Tibial nerve (tissue), 4 donors: ENCODE measurements around the gene SIRPD. TPM values are rescaled to one million over a fixed set of nuclear protein-coding genes. Genes with fewer than 3 reads are reported as not detected.

Source experiments
- DNase-seq, 2 donors: peaks; one replicate each; pipeline ENCODE4 v3.0.0-alpha.2; 2019; ENCODE audit warnings: low spot score in 2 of 2
- H3K27ac ChIP-seq, 4 donors: fragments of 200-600 bp; sonication (generic) in 3 of 4; one replicate each; pipeline ENCODE4 v1.5.1; 2017 to 2019; ENCODE audit warnings: mild to moderate bottlenecking in 1 of 4
- H3K27me3 ChIP-seq, 2 donors: fragments of 200-600 bp; sonication (generic) in 1 of 2; one replicate each; pipeline versions ENCODE4 v1.5.1 to v1.6.0; 2017 to 2019
- H3K36me3 ChIP-seq, 3 donors: fragments of 200-600 bp; sonication (generic); one replicate each; pipeline ENCODE4 v1.5.1; 2018 to 2019
- H3K4me1 ChIP-seq, 4 donors: fragments of 200-600 bp; sonication (generic) in 3 of 4; one replicate each; pipeline ENCODE4 v1.5.1; 2017 to 2019
- H3K4me3 ChIP-seq, 4 donors: fragments of 200-600 bp; sonication (generic) in 3 of 4; one replicate each; pipeline ENCODE4 v1.5.1; 2017 to 2019; ENCODE audit warnings: mild to moderate bottlenecking in 1 of 4, moderate library complexity in 1 of 4
- H3K9me3 ChIP-seq, 4 donors: fragments of 200-600 bp; sonication (generic) in 3 of 4; one replicate each; pipeline ENCODE4 v1.5.1; 2017 to 2019
- CTCF ChIP-seq, 5 experiments: fragments of 200-600 bp in 3 of 5; fragments of 450-650 bp in 2 of 5; sonication (generic) in 3 of 5; IDR thresholded peaks; one replicate each; pipeline ENCODE4 v1.5.1; 2016 to 2019; ENCODE audit warnings: antibody characterized with exemption in 5 of 5, mild to moderate bottlenecking in 3 of 5, moderate library complexity in 2 of 5
- EP300 ChIP-seq, 2 donors: sonication (generic); formaldehyde crosslinking; IDR thresholded peaks; one replicate each; pipeline ENCODE4 v1.6.1; 2017; ENCODE audit warnings: antibody characterized with exemption in 2 of 2, mild to moderate bottlenecking in 1 of 2
- POLR2A ChIP-seq, 2 donors: fragments of 450-650 bp; IDR thresholded peaks; one replicate each; pipeline ENCODE4 v1.6.1; 2017; ENCODE audit warnings: antibody characterized with exemption in 2 of 2, mild to moderate bottlenecking in 2 of 2, moderate library complexity in 2 of 2
- WGBS, 2 donors: methylation state at CpG; one replicate each; pipeline ENCODE4 v1.1.5; 2018; 5-methylcytosine and 5-hydroxymethylcytosine counted together
- total RNA-seq, 4 donors: library from RNA; depleted of rRNA; stranded (reverse); fragments of >200 nt; gene quantifications; one replicate each; pipeline ENCODE4 v1.1.0, GENCODE V29; 2016

Gene SIRPD
- total RNA-seq, 4 donors from 2014 or later, result not detected

GRCh38 chr20:1494436-1494835 lies 63.1 kb downstream of the SIRPD start:
- no peaks in the 10 kb centered on the region for H3K27me3 ChIP-seq

GRCh38 chr20:1493536-1493935 lies 64.0 kb downstream of the SIRPD start:
- Histone ChIP-seq H3K4me1 (no peaks in the 10 kb centered on the region), H3K9me3 (no peaks in the 10 kb centered on the region), H3K4me3 (no peak overlapping the region), H3K27me3 (no peaks in the 10 kb centered on the region), H3K27ac (no peak overlapping the region), H3K36me3 (no peaks in the 10 kb centered on the region)
- WGBS, 2 donors, result 55 to 67% methylated on average over 1 of the region's 1 CpG
- DNase-seq, result no peak
- TF ChIP-seq EP300 (IDR thresholded peaks at IDR 0.05), result no peak
- no peak for TF ChIP-seq CTCF (IDR thresholded peaks at IDR 0.05)
- no peak for TF ChIP-seq POLR2A (IDR thresholded peaks at IDR 0.05)

More at GRCh38 chr20:1494436-1494835, 63.1 kb downstream of the SIRPD start:
- no peak overlapping the region for H3K27ac ChIP-seq
- H3K4me1 ChIP-seq, result no peaks in the 10 kb centered on the region
- H3K4me3 ChIP-seq, result no peak overlapping the region
- H3K9me3 ChIP-seq, result no peaks in the 10 kb centered on the region
- TF ChIP-seq POLR2A (IDR thresholded peaks at IDR 0.05), result no peak
- TF ChIP-seq CTCF (IDR thresholded peaks at IDR 0.05), result no peak
- no peak for TF ChIP-seq EP300 (IDR thresholded peaks at IDR 0.05)
- H3K36me3 ChIP-seq, result no peaks in the 10 kb centered on the region
- DNase-seq, result no peak
- WGBS, 2 donors, result 35 to 36% methylated on average over 3 of the region's 3 CpGs

- Histone ChIP-seq H3K4me1 (no peaks in the 10 kb centered on the region), H3K9me3 (no peaks in the 10 kb centered on the region), H3K36me3 (no peaks in the 10 kb centered on the region), H3K4me3 (no peak overlapping the region), H3K27ac (peak overlapping the region in 1 of 4 donors; percentile 71), H3K27me3 (no peaks in the 10 kb centered on the region)
- no peak for TF ChIP-seq POLR2A (IDR thresholded peaks at IDR 0.05)
- TF ChIP-seq CTCF (IDR thresholded peaks at IDR 0.05), result no peak
- TF ChIP-seq EP300 (IDR thresholded peaks at IDR 0.05), result no peak
- WGBS, 2 donors, result 57 to 59% methylated on average over 2 of the region's 2 CpGs
- no peak for DNase-seq
Observed at GRCh38 chr20:1491860-1492642, 65.5 kb downstream of the SIRPD start.

- TF ChIP-seq EP300 (IDR thresholded peaks at IDR 0.05) (peak in 1 of 2 donors; percentile 44), POLR2A (IDR thresholded peaks at IDR 0.05) (no peak)
- Histone ChIP-seq H3K27me3 (no peaks in the 10 kb centered on the region), H3K36me3 (no peaks in the 10 kb centered on the region), H3K4me3 (peak within 1 kb of the TSS; percentile 6 to 44 (median 14)), H3K4me1 (no peaks in the 10 kb centered on the region), H3K9me3 (no peaks in the 10 kb centered on the region), H3K27ac (peak within 1 kb of the TSS in 3 of 4 donors; percentile 29 to 71 (median 64))
- DNase-seq, result peak; percentile 29 to 33
- 60 to 64% methylated on average over 8 of the region's 11 CpGs for WGBS, 2 donors
Observed at GRCh38 chr20:1491281-1491840, 66.1 kb downstream of the SIRPD start, which contains the start of gene SIRPB2. Gene SIRPB2 (minus strand): TSS chr20:1491420. CDS start chr20:1491359, 61 bp downstream.

GRCh38 chr20:1490643-1491195 lies 66.8 kb downstream of the SIRPD start:
- H3K4me3 ChIP-seq, result peak overlapping the region; percentile 6 to 44 (median 14)
- no peaks in the 10 kb centered on the region for H3K27me3 ChIP-seq
- no peaks in the 10 kb centered on the region for H3K4me1 ChIP-seq
- DNase-seq, result no peak
- no peaks in the 10 kb centered on the region for H3K36me3 ChIP-seq
- 55 to 75% methylated on average over 8 to 9 of the region's 9 CpGs for WGBS, 2 donors
- no peaks in the 10 kb centered on the region for H3K9me3 ChIP-seq
- TF ChIP-seq CTCF (IDR thresholded peaks at IDR 0.05), result no peak
- TF ChIP-seq EP300 (IDR thresholded peaks at IDR 0.05), result no peak
- TF ChIP-seq POLR2A (IDR thresholded peaks at IDR 0.05), result no peak
- H3K27ac ChIP-seq, result peak overlapping the region in 3 of 4 donors; percentile 29 to 71 (median 64)
